C4-2B (cell line): ENCODE measurements around the gene CORO2B.

Source experiments
- H3K27ac ChIP-seq: fragments of 450-650 bp; 2 replicates; pipeline ENCODE4 v1.5.1; 2017
- CTCF ChIP-seq: fragments of 450-650 bp; conservative IDR thresholded peaks from 2 replicates; pipeline ENCODE4 v1.5.1; 2017; ENCODE audit warnings: mild to moderate bottlenecking
- ZFX ChIP-seq: fragments of 450-650 bp; IDR thresholded peaks from 2 replicates; pipeline ENCODE4 v1.6.1; 2017

Gene CORO2B

GRCh38 chr15:68594533-68595259, 15.9 kb downstream of the CORO2B start:
- TF ChIP-seq CTCF (no peak), ZFX (no peak)
- H3K27ac ChIP-seq, result no peak overlapping the region

DNA sequence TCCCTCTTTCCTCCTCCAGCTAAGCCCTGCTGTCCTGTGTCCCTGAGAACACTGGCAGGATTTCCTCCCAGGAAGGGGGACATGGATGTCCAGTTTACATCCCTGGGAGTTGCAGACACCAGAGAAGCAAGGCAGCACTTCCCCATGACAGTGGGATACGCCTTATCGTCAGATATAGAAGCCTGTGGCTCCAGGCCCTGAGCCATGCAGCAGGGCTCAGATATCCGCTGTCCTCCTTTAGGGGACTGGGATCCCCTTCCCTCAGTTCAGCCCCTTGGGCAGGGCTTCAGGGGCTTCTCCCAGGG, 16.4 kb downstream of the CORO2B start:
- TF ChIP-seq ZFX (no peak), CTCF (no peak)
- H3K27ac ChIP-seq, result no peak overlapping the region

DNA sequence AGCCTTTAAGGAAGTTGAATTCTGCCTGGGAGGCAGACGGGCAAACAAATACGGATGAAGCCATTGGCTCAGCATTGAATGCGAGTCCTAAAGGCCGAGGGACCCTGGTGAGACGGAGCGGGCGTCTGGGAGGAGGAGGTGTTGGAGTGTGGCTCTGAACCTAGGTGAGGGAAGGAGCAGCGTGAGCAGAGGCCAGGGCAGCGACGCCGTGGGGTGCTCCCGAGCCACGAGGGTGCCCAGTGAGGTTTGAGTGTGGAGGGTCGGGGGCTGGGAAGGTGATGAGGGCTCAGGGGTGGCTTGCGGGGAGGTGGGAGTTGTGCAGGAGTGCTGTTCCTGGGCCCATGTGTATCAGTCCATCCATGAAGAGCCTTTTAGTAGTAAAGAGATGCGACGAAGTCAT, 17.0 kb downstream of the CORO2B start:
- no peak overlapping the region for H3K27ac ChIP-seq
- TF ChIP-seq CTCF (no peak), ZFX (no peak)

GRCh38 chr15:68596691-68597090, 17.9 kb downstream of the CORO2B start:
- no peak overlapping the region for H3K27ac ChIP-seq
- no peak for TF ChIP-seq CTCF
- TF ChIP-seq ZFX, result no peak

DNA sequence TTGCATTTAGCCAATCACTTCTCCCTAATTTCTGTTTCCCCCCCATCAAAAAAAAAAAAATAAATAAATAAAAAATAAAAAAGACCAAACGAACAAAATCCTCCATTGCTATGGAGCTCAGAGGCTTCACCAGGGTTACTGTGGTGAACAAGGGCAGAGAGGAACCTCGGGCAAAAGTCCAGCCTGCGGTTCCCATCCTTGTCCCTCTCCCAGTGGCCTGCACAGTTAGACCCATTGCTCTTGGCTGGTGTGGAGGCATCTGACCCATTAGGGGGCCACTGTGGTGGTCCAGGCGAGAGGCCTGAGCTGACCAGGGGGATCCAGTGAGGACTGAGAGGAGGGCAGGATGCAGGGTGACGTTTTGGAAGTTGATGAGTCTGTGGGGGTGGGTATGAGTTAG, 18.8 kb downstream of the CORO2B start:
- H3K27ac ChIP-seq, result no peak overlapping the region
- no peak for TF ChIP-seq CTCF
- no peak for TF ChIP-seq ZFX

- H3K27ac ChIP-seq, result no peak overlapping the region
- TF ChIP-seq CTCF (no peak), ZFX (no peak)
Measured at GRCh38 chr15:68598171-68599152, 19.7 kb downstream of the CORO2B start.

DNA sequence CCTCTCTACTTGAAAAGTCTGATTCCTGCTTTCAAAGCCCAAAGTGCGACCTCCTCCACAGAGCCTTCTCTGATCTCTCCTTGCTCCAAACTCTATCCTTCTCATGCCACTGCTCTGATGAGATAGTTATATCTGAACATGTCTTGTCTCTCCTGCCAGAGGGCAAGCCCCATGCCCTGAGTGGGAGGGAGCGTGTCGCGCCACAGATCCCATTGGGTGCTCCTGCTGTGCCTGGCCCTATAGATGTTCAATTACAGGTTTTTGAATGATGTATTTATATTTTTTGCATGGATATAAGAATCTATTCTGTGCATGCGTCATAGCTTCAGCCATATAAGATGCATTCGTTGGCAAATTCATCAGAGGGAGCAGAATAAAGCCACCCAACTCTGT, 20.4 kb downstream of the CORO2B start:
- no peak overlapping the region for H3K27ac ChIP-seq
- TF ChIP-seq ZFX, result no peak
- TF ChIP-seq CTCF, result no peak
